Panc1 (cell line): ENCODE data around the gene RPS27L.

Experiments
- POLR2AphosphoS5 ChIP-seq: IDR thresholded peaks from 2 replicates; pipeline ENCODE4 v1.6.1; 2012; ENCODE audit warnings: mild to moderate bottlenecking, low read depth, low read length, moderate library complexity
- SIN3A ChIP-seq: IDR thresholded peaks from 2 replicates; pipeline ENCODE4 v1.6.1; 2012; ENCODE audit warnings: low read depth, mild to moderate bottlenecking, low read length, moderate library complexity, borderline replicate concordance; ENCODE audit not compliant: insufficient read depth
- TCF7L2 ChIP-seq: IDR thresholded peaks from 2 replicates; pipeline ENCODE4 v1.6.1; 2011; ENCODE audit warnings: mild to moderate bottlenecking, low read depth, low read length, inconsistent platforms
- TF ChIP-seq, protein P1 (sequence below), 2 experiments: IDR thresholded peaks; 2 replicates each; pipeline ENCODE4 v1.6.1; 2011 to 2012; ENCODE audit warnings: low read depth in 2 of 2, control low read depth in 1 of 2, low read length in 1 of 2, mild to moderate bottlenecking in 1 of 2, moderate library complexity in 1 of 2; ENCODE audit not compliant: insufficient read depth in 1 of 2
- TF ChIP-seq, protein P2 (sequence below): fragments of 450-650 bp; IDR thresholded peaks from 2 replicates; pipeline ENCODE4 v1.5.1; 2017; ENCODE audit warnings: mild to moderate bottlenecking

DNA sequence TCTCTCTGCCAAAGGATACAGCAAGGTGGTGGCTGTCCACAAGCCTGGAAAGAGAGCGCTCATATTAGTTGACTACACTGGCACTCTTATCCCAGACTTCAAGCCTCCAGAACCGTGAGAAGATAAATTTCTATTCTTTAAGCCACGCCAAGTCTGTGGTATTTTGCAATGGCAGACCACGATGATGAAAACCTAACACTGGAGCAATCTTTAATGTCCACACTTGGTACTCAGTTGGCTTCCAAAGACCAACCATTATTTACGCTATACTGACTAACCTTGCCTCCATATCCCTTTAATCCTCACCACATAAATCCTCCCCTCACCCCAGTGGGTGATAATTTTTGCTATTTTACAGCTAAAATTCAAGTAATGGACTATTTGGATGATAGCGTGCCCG, 52.5 kb downstream of the RPS27L start:
- TF ChIP-seq, protein P1, sequence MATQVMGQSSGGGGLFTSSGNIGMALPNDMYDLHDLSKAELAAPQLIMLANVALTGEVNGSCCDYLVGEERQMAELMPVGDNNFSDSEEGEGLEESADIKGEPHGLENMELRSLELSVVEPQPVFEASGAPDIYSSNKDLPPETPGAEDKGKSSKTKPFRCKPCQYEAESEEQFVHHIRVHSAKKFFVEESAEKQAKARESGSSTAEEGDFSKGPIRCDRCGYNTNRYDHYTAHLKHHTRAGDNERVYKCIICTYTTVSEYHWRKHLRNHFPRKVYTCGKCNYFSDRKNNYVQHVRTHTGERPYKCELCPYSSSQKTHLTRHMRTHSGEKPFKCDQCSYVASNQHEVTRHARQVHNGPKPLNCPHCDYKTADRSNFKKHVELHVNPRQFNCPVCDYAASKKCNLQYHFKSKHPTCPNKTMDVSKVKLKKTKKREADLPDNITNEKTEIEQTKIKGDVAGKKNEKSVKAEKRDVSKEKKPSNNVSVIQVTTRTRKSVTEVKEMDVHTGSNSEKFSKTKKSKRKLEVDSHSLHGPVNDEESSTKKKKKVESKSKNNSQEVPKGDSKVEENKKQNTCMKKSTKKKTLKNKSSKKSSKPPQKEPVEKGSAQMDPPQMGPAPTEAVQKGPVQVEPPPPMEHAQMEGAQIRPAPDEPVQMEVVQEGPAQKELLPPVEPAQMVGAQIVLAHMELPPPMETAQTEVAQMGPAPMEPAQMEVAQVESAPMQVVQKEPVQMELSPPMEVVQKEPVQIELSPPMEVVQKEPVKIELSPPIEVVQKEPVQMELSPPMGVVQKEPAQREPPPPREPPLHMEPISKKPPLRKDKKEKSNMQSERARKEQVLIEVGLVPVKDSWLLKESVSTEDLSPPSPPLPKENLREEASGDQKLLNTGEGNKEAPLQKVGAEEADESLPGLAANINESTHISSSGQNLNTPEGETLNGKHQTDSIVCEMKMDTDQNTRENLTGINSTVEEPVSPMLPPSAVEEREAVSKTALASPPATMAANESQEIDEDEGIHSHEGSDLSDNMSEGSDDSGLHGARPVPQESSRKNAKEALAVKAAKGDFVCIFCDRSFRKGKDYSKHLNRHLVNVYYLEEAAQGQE (IDR thresholded peaks at IDR 0.05; ENCODE audit: insufficient read depth in 1 of 2, low read depth in 2 of 2, low read length in 1 of 2), result no peak
- TF ChIP-seq, protein P2, sequence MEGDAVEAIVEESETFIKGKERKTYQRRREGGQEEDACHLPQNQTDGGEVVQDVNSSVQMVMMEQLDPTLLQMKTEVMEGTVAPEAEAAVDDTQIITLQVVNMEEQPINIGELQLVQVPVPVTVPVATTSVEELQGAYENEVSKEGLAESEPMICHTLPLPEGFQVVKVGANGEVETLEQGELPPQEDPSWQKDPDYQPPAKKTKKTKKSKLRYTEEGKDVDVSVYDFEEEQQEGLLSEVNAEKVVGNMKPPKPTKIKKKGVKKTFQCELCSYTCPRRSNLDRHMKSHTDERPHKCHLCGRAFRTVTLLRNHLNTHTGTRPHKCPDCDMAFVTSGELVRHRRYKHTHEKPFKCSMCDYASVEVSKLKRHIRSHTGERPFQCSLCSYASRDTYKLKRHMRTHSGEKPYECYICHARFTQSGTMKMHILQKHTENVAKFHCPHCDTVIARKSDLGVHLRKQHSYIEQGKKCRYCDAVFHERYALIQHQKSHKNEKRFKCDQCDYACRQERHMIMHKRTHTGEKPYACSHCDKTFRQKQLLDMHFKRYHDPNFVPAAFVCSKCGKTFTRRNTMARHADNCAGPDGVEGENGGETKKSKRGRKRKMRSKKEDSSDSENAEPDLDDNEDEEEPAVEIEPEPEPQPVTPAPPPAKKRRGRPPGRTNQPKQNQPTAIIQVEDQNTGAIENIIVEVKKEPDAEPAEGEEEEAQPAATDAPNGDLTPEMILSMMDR, result no peak
- TF ChIP-seq TCF7L2 (no peak), POLR2AphosphoS5 (no peak), SIN3A (no peak)
